Heart right ventricle (tissue), 16 donors: Measurements from ENCODE around the gene ACVR2B. TPM values are rescaled to one million over a fixed set of nuclear protein-coding genes. Genes with fewer than 3 reads are reported as not detected.

Experiments
- ATAC-seq, 8 donors: fragments of 200-7000 bp; cut with Tn5 transposase; one replicate each; pipeline ENCODE4 v1.9.1; 2020; ENCODE audit warnings: mild to moderate bottlenecking in 8 of 8, moderate library complexity in 8 of 8, moderate number of reproducible peaks in 1 of 8
- DNase-seq, 2 donors: peaks; one replicate each; pipeline ENCODE4 v3.0.0-alpha.2; 2020
- H3K27ac ChIP-seq, 10 donors: fragments of 200-600 bp; sonication (generic) in 2 of 10; one replicate each; pipeline versions ENCODE4 v1.5.0 to v1.8.0; 2020 to 2022; ENCODE audit warnings: mild to moderate bottlenecking in 3 of 10
- H3K27me3 ChIP-seq, 7 donors: fragments of 200-600 bp; one replicate each; pipeline ENCODE4 v1.8.0; 2021 to 2022; ENCODE audit warnings: mild to moderate bottlenecking in 2 of 7
- H3K36me3 ChIP-seq, 9 donors: fragments of 200-600 bp; sonication (generic) in 1 of 9; one replicate each; pipeline versions ENCODE4 v1.5.0 to v1.8.0; 2020 to 2022; ENCODE audit warnings: mild to moderate bottlenecking in 2 of 9
- H3K4me1 ChIP-seq, 9 donors: fragments of 200-600 bp; sonication (generic) in 1 of 9; one replicate each; pipeline versions ENCODE4 v1.5.0 to v1.8.0; 2020 to 2022; ENCODE audit warnings: mild to moderate bottlenecking in 4 of 9
- H3K4me3 ChIP-seq, 10 donors: fragments of 200-600 bp; sonication (generic) in 2 of 10; one replicate each; pipeline versions ENCODE4 v1.5.0 to v1.8.0; 2020 to 2022; ENCODE audit warnings: mild to moderate bottlenecking in 7 of 10, moderate library complexity in 2 of 10
- H3K9me3 ChIP-seq, 11 donors: fragments of 200-600 bp in 10 of 11; sonication (generic) in 2 of 11; one replicate each; pipeline versions ENCODE4 v1.5.0 to v1.8.0; 2013 to 2022; ENCODE audit warnings: mild to moderate bottlenecking in 2 of 11, control low read depth in 1 of 11, moderate library complexity in 1 of 11
- CTCF ChIP-seq, 9 donors: fragments of 200-600 bp; sonication (generic) in 2 of 9; IDR thresholded peaks; one replicate each; pipeline versions ENCODE4 v1.5.0 to v1.8.0; 2021 to 2022; ENCODE audit warnings: antibody characterized with exemption in 9 of 9, mild to moderate bottlenecking in 5 of 9, moderate library complexity in 1 of 9
- WGBS, 2 donors: extraction: QIAGEN DNeasy Blood & Tissue Kit; methylation state at CpG; one replicate each; pipeline ENCODE4 v1.1.7; 2013; ENCODE audit warnings: inconsistent platforms in 1 of 2; 5-methylcytosine and 5-hydroxymethylcytosine counted together
- intact Hi-C, 10 donors: fragments of 100-400 bp; cut with DNase I; formaldehyde crosslinking; loops; one replicate each; pipeline versions ENCODE4 v1.11.1 to v1.14.2; 2022
- polyA plus RNA-seq, 2 donors: library from polyadenylated mRNA; stranded (reverse); fragments of 200-250 nt; gene quantifications; one replicate each; pipeline ENCODE4 v1.2.3, GENCODE V29; 2013
- total RNA-seq, 10 donors: library from RNA; stranded (reverse); fragmentation: NEBNext Ultra II Directional in 3 of 10; extraction: Animal tissue kit (Norgen Biotek cat#: 25700) in 3 of 10; gene quantifications; one replicate each; pipeline versions ENCODE4 v1.2.1 to v1.2.4, GENCODE V29; 2021 to 2023
- donor health status: Arrhythmogenic right ventricular cardiomyopathy.
- donor health status: ischemic (EF 13 %, LVEDD 7.1; RV severe dilation, severe dysfunction).
- donor health status: healthy with polysubstance abuse.
- donor health status: DM: no; HTN: yes; CAD: no.
- donor health status: DM: no; HTN: no; CAD: no.
- donor health status: ischemic (EF 25% LVEDD 6.9; RV normal size, moderate dysfunction).
- donor health status: ischemic (EF 25% LVEDD 5.7; RV mildly dilated, moderate dysfunction).
- donor health status: healthy.
- donor health status: DM: yes; HTN: yes; CAD: no.
- donor health status: Ischemic cardiomyopathy.
- donor health status: ischemic (EF 35%, LVEDD 5.7; RV mildly dilated, moderate dysfunction).
- donor health status: nonischemic (EF 11% LVEDD 7.7; RV severe dilation, severe dysfunction).
- donor health status: DM: yes; HTN: yes; CAD: no.
- donor health status: PGD.
- donor health status: ischemic (EF 29% LVEDD 5.4; RV normal size, mild dysfunction).
- donor health status: nonischemic (EF 23%, LVEDD 6.1; RV moderate dilation, normal function).

Gene ACVR2B
- total and polyA plus RNA-seq, 12 donors: 0.43 to 7.6 (median 6.1) TPM

GRCh38 chr3:38524141-38524739, 70.5 kb downstream of the ACVR2B start:
- peaks cover 0 to 72% (median 27%) of the 10 kb centered on the region in 9 donors for H3K36me3 ChIP-seq

GRCh38 chr3:38526792-38527191, 73.1 kb downstream of the ACVR2B start:
- DNase-seq (no peak), ATAC-seq (no peak)
- no peaks in the 10 kb centered on the region for H3K27me3 ChIP-seq
- peak overlapping the region in 1 of 10 donors; percentile 27 for H3K27ac ChIP-seq
- H3K4me3 ChIP-seq: no peak overlapping the region
- TF ChIP-seq CTCF (IDR thresholded peaks at IDR 0.05): no peak
- intact Hi-C loops: loop anchor here in 5 of 10 donors (10.0 kb wide), 2 partner anchors 318 to 508 kb away; no protein-coding TSS in a partner anchor
- H3K36me3 ChIP-seq: peaks cover 0 to 67% (median 27%) of the 10 kb centered on the region in 9 donors
- H3K9me3 ChIP-seq: no peaks in the 10 kb centered on the region
- WGBS, 2 donors: 97 to 99% methylated on average over 14 of the region's 14 CpGs
- H3K4me1 ChIP-seq: peaks cover 0 to 35% (median 7%) of the 10 kb centered on the region in 9 donors

More at GRCh38 chr3:38524141-38524739, 70.5 kb downstream of the ACVR2B start:
- Histone ChIP-seq H3K27ac (no peak overlapping the region), H3K4me1 (peaks cover 0 to 42% (median 15%) of the 10 kb centered on the region in 9 donors), H3K27me3 (no peaks in the 10 kb centered on the region), H3K9me3 (no peaks in the 10 kb centered on the region), H3K4me3 (no peak overlapping the region)
- intact Hi-C loops: loop anchor here in 7 of 10 donors (5.0 to 10.0 kb wide), 5 partner anchors 53 to 511 kb away; no protein-coding TSS in a partner anchor
- ATAC-seq (no peak), DNase-seq (no peak)
- no peak for TF ChIP-seq CTCF (IDR thresholded peaks at IDR 0.05)
- WGBS, 2 donors: 84 to 88% methylated on average over 5 of the region's 5 CpGs

- WGBS, 2 donors: 92 to 94% methylated on average over 1 of the region's 1 CpG
Observed at GRCh38 chr3:38528457-38528856, 74.8 kb downstream of the ACVR2B start.

GRCh38 chr3:38532529-38532928, 78.8 kb downstream of the ACVR2B start:
- Histone ChIP-seq H3K4me3 (no peak overlapping the region), H3K36me3 (peaks cover 0 to 20% (median 0%) of the 10 kb centered on the region in 9 donors), H3K27ac (peak overlapping the region in 9 of 10 donors; percentile 47 to 92 (median 72)), H3K9me3 (peaks cover 0 to 9% (median 0%) of the 10 kb centered on the region in 11 donors), H3K4me1 (peaks cover 0 to 54% (median 34%) of the 10 kb centered on the region in 9 donors), H3K27me3 (no peaks in the 10 kb centered on the region)
- WGBS, 2 donors: 51 to 72% methylated on average over 3 of the region's 3 CpGs
- DNase-seq (no peak), ATAC-seq (no peak)
- intact Hi-C loops: loop anchor here in 1 of 10 donors (5.0 kb wide), 1 partner anchor 50 kb away; no protein-coding TSS in a partner anchor
- TF ChIP-seq CTCF (IDR thresholded peaks at IDR 0.05): no peak

More at GRCh38 chr3:38528457-38528856, 74.8 kb downstream of the ACVR2B start:
- DNase-seq (no peak), ATAC-seq (peak in 7 of 8 donors; percentile 5 to 38 (median 31))
- peaks cover 0 to 50% (median 21%) of the 10 kb centered on the region in 9 donors for H3K36me3 ChIP-seq
- H3K4me1 ChIP-seq: peaks cover 0 to 40% (median 18%) of the 10 kb centered on the region in 9 donors
- TF ChIP-seq CTCF (IDR thresholded peaks at IDR 0.05): peak in 7 of 9 donors; percentile 9 to 45 (median 36)
- peak overlapping the region in 3 of 10 donors; percentile 20 to 52 (median 45) for H3K27ac ChIP-seq
- H3K27me3 ChIP-seq: no peaks in the 10 kb centered on the region
- H3K9me3 ChIP-seq: no peaks in the 10 kb centered on the region
- intact Hi-C loops: loop anchor here in 5 of 10 donors (10.0 kb wide), 2 partner anchors 316 to 506 kb away; no protein-coding TSS in a partner anchor
- no peak overlapping the region for H3K4me3 ChIP-seq
